GM23338 (cell line): ENCODE measurements around the gene KRTAP10-12.

Source experiments
- CREB1 ChIP-seq: fragments of 250-450 bp; sonication (Bioruptor Pico); IDR thresholded peaks from 2 replicates; pipeline ENCODE4 v1.5.0; 2020; ENCODE audit warnings: low read depth, mild to moderate bottlenecking, moderate library complexity
- CTCF ChIP-seq, 2 experiments: fragments of 200-600 bp in 1 of 2; sonication (generic) in 1 of 2; conservative IDR thresholded peaks; 2 replicates each; pipeline versions ENCODE4 v1.5.1 to v1.6.1; 2016 to 2017; ENCODE audit warnings: antibody characterized with exemption in 2 of 2, low read depth in 2 of 2, mild to moderate bottlenecking in 2 of 2, moderate library complexity in 1 of 2
- ETS1 ChIP-seq: IDR thresholded peaks from 2 replicates; pipeline ENCODE4 v1.6.1; 2016; ENCODE audit warnings: antibody characterized with exemption
- EZH2 ChIP-seq: fragments of 200-600 bp; sonication (generic); IDR thresholded peaks from one replicate; pipeline ENCODE4 v1.8.0; 2017; ENCODE audit warnings: antibody characterized with exemption, mild to moderate bottlenecking, low read depth; ENCODE audit not compliant: unreplicated experiment
- EZH2phosphoT487 ChIP-seq: fragments of 200-600 bp; sonication (generic); IDR thresholded peaks from one replicate; pipeline ENCODE4 v1.8.1; 2018; ENCODE audit warnings: antibody characterized with exemption; ENCODE audit not compliant: unreplicated experiment
- JUNB ChIP-seq: IDR thresholded peaks from one replicate; pipeline ENCODE4 v1.6.1; 2016; ENCODE audit warnings: antibody characterized with exemption; ENCODE audit not compliant: unreplicated experiment
- NANOG ChIP-seq: IDR thresholded peaks from 2 replicates; pipeline ENCODE4 v1.6.1; 2016; ENCODE audit warnings: antibody characterized with exemption, borderline replicate concordance
- POLR2AphosphoS5 ChIP-seq: IDR thresholded peaks from 2 replicates; pipeline ENCODE4 v1.6.1; 2016; ENCODE audit warnings: antibody characterized with exemption, low read depth
- REST ChIP-seq: IDR thresholded peaks from one replicate; pipeline ENCODE4 v1.6.1; 2018; ENCODE audit warnings: antibody characterized with exemption; ENCODE audit not compliant: unreplicated experiment
- ZNF114 ChIP-seq: fragments of 250-450 bp; sonication (Bioruptor Pico); IDR thresholded peaks from 2 replicates; pipeline ENCODE4 v1.5.0; 2020; ENCODE audit warnings: mild to moderate bottlenecking, moderate library complexity
- ZNF331 ChIP-seq: fragments of 250-450 bp; sonication (Bioruptor Pico); IDR thresholded peaks from 2 replicates; pipeline ENCODE4 v1.5.0; 2020; ENCODE audit warnings: low read depth, mild to moderate bottlenecking, moderate library complexity
- ZNF462 ChIP-seq: fragments of 250-450 bp; sonication (Bioruptor Pico); IDR thresholded peaks from 2 replicates; pipeline ENCODE4 v1.5.0; 2020; ENCODE audit warnings: mild to moderate bottlenecking, moderate library complexity

- no peak for TF ChIP-seq EZH2phosphoT487
- TF ChIP-seq CTCF (conservative IDR thresholded peaks at IDR 0.05; ENCODE audit: low read depth in 2 of 2) = no peak
- TF ChIP-seq JUNB = no peak
- no peak for TF ChIP-seq EZH2
- no peak for TF ChIP-seq POLR2AphosphoS5
- no peak for TF ChIP-seq REST
- no peak for TF ChIP-seq ZNF114
- no peak for TF ChIP-seq ZNF331 (CRISPR knock-in tag)
- no peak for TF ChIP-seq CREB1
- no peak for TF ChIP-seq ETS1
- no peak for TF ChIP-seq ZNF462 (CRISPR knock-in tag)
- TF ChIP-seq NANOG = no peak
Observed at GRCh38 chr21:44650265-44650972, 46.6 kb upstream of the KRTAP10-12 start.
